ENCODE data around the gene NTNG1. TPM values are rescaled to one million over a fixed set of nuclear protein-coding genes. Genes with fewer than 3 reads are reported as not detected.

The NTNG1 gene
- total RNA-seq, 1 donor from 2014 or later = 8.1 TPM

GRCh38 chr1:107188160-107188559, 47.3 kb downstream of the NTNG1 start:
- FAIRE-seq (no peak), DNase-seq (ENCODE audit: low read depth) (no peak)
- Histone ChIP-seq H4K20me1 (ENCODE audit: insufficient read depth, low read length) (peaks cover 3% of the 10 kb centered on the region), H2AFZ (ENCODE audit: low read depth, low read length) (no peak overlapping the region), H3K4me3 (ENCODE audit: insufficient read depth, low read depth, low read length) (no peak overlapping the region), H3K27ac (ENCODE audit: low read depth, low read length) (no peak overlapping the region), H3K79me2 (ENCODE audit: insufficient read depth, low read length) (peaks cover 12% of the 10 kb centered on the region), H3K4me1 (ENCODE audit: insufficient read depth, low read length) (no peaks in the 10 kb centered on the region), H3K36me3 (ENCODE audit: insufficient read depth, low read length) (no peaks in the 10 kb centered on the region), H3K27me3 (ENCODE audit: insufficient read depth, low read length) (no peaks in the 10 kb centered on the region), H3K9me3 (ENCODE audit: insufficient read depth, low read depth, low read length) (no peaks in the 10 kb centered on the region), H3K9ac (ENCODE audit: low read length) (no peak overlapping the region), H3K4me2 (ENCODE audit: low read length) (no peak overlapping the region)
- peaks cover 11% of the 10 kb centered on the region for H3K4me1 Mint-ChIP-seq (ENCODE audit: low read depth, unreplicated experiment)
- H3K27ac Mint-ChIP-seq (ENCODE audit: unreplicated experiment) = no peak overlapping the region
- TF ChIP-seq EZH2 (IDR thresholded peaks at IDR 0.05; ENCODE audit: insufficient read depth, low read length) (no peak), CTCF (IDR thresholded peaks at IDR 0.05; ENCODE audit: insufficient read depth, low read depth, low read length) (no peak)
- no peaks in the 10 kb centered on the region for H3K27me3 Mint-ChIP-seq (ENCODE audit: low read depth, unreplicated experiment)
- no peaks in the 10 kb centered on the region for H3K36me3 Mint-ChIP-seq (ENCODE audit: low read depth, unreplicated experiment)
- no peaks in the 10 kb centered on the region for H3K9me3 Mint-ChIP-seq (ENCODE audit: unreplicated experiment)
- no peak overlapping the region for H3K4me3 Mint-ChIP-seq (ENCODE audit: unreplicated experiment)

DNA sequence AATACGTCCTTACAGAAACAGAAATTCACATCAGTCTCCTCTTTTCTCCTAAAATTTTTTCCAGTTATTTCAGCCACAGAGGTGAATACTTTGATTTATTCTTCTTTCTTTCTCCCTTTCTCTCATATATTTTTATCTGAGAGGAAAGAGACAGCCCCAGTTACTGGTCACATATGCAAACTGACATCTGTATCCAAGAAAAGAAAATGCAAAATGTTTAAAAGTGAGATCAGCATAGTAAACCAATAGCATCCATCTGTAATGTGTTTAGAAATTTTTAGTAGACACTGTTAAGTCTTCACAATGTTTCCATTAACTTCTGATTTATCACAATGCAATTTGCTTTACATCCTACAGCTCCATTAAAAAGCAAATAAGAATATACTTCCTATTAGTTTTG, 53.5 kb downstream of the NTNG1 start:
- Histone ChIP-seq H3K27ac (ENCODE audit: low read depth, low read length) (no peak overlapping the region), H2AFZ (ENCODE audit: low read depth, low read length) (no peak overlapping the region), H3K36me3 (ENCODE audit: insufficient read depth, low read length) (no peaks in the 10 kb centered on the region), H3K4me2 (ENCODE audit: low read length) (no peak overlapping the region), H3K9ac (ENCODE audit: low read length) (no peak overlapping the region), H3K27me3 (ENCODE audit: insufficient read depth, low read length) (no peaks in the 10 kb centered on the region), H3K9me3 (ENCODE audit: insufficient read depth, low read depth, low read length) (no peaks in the 10 kb centered on the region), H3K4me1 (ENCODE audit: insufficient read depth, low read length) (no peaks in the 10 kb centered on the region), H3K4me3 (ENCODE audit: insufficient read depth, low read depth, low read length) (no peak overlapping the region), H4K20me1 (ENCODE audit: insufficient read depth, low read length) (peaks cover 3% of the 10 kb centered on the region), H3K79me2 (ENCODE audit: insufficient read depth, low read length) (peaks cover 3% of the 10 kb centered on the region)
- Mint-ChIP-seq H3K27ac (ENCODE audit: unreplicated experiment) (no peak overlapping the region), H3K36me3 (ENCODE audit: low read depth, unreplicated experiment) (no peaks in the 10 kb centered on the region), H3K9me3 (ENCODE audit: unreplicated experiment) (no peaks in the 10 kb centered on the region), H3K4me1 (ENCODE audit: low read depth, unreplicated experiment) (peaks cover 6% of the 10 kb centered on the region), H3K27me3 (ENCODE audit: low read depth, unreplicated experiment) (no peaks in the 10 kb centered on the region), H3K4me3 (ENCODE audit: unreplicated experiment) (no peak overlapping the region)
- DNase-seq (ENCODE audit: low read depth) (no peak), FAIRE-seq (peak; percentile 5)
- TF ChIP-seq EZH2 (IDR thresholded peaks at IDR 0.05; ENCODE audit: insufficient read depth, low read length) = no peak
- no peak for TF ChIP-seq CTCF (IDR thresholded peaks at IDR 0.05; ENCODE audit: insufficient read depth, low read depth, low read length)

- DNase-seq (ENCODE audit: low read depth) = peak; percentile 23
- no peak overlapping the region for H3K9ac ChIP-seq (ENCODE audit: low read length)
- H3K9me3 ChIP-seq (ENCODE audit: insufficient read depth, low read depth, low read length) = no peaks in the 10 kb centered on the region
- Mint-ChIP-seq H3K27ac (ENCODE audit: unreplicated experiment) (no peak overlapping the region), H3K36me3 (ENCODE audit: low read depth, unreplicated experiment) (no peaks in the 10 kb centered on the region), H3K4me1 (ENCODE audit: low read depth, unreplicated experiment) (peaks cover 6% of the 10 kb centered on the region), H3K4me3 (ENCODE audit: unreplicated experiment) (no peak overlapping the region), H3K9me3 (ENCODE audit: unreplicated experiment) (no peaks in the 10 kb centered on the region), H3K27me3 (ENCODE audit: low read depth, unreplicated experiment) (no peaks in the 10 kb centered on the region)
- H3K79me2 ChIP-seq (ENCODE audit: insufficient read depth, low read length) = peaks cover 3% of the 10 kb centered on the region
- H3K4me2 ChIP-seq (ENCODE audit: low read length) = no peak overlapping the region
- no peak for FAIRE-seq
- H3K27ac ChIP-seq (ENCODE audit: low read depth, low read length) = no peak overlapping the region
- no peaks in the 10 kb centered on the region for H3K27me3 ChIP-seq (ENCODE audit: insufficient read depth, low read length)
- TF ChIP-seq CTCF (IDR thresholded peaks at IDR 0.05; ENCODE audit: insufficient read depth, low read depth, low read length) (no peak), EZH2 (IDR thresholded peaks at IDR 0.05; ENCODE audit: insufficient read depth, low read length) (no peak)
- no peak overlapping the region for H2AFZ ChIP-seq (ENCODE audit: low read depth, low read length)
- H3K4me3 ChIP-seq (ENCODE audit: insufficient read depth, low read depth, low read length) = no peak overlapping the region
- no peaks in the 10 kb centered on the region for H3K4me1 ChIP-seq (ENCODE audit: insufficient read depth, low read length)
- H4K20me1 ChIP-seq (ENCODE audit: insufficient read depth, low read length) = peaks cover 3% of the 10 kb centered on the region
- no peaks in the 10 kb centered on the region for H3K36me3 ChIP-seq (ENCODE audit: insufficient read depth, low read length)
Measured at GRCh38 chr1:107195476-107195875, 54.6 kb downstream of the NTNG1 start.
